Astrocyte (in vitro differentiated cells and primary cell): ENCODE data around the gene MESD. TPM values are rescaled to one million over a fixed set of nuclear protein-coding genes. Genes with fewer than 3 reads are reported as not detected.

Experiments
- DNase-seq: peaks from one replicate; pipeline ENCODE4 v3.0.0-alpha.2; 2010; ENCODE audit warnings: low read depth
- FAIRE-seq: peaks from 2 replicates; lab custom pipeline; 2011; peaks lifted over from hg19 to GRCh38; lab: Jason Lieb, UNC
- H2AFZ ChIP-seq: 2 replicates; pipeline ENCODE4 v1.6.0; 2012; ENCODE audit warnings: low read depth, low read length, inconsistent platforms
- H3K27ac ChIP-seq: 2 replicates; pipeline ENCODE4 v1.5.1; 2011; ENCODE audit warnings: low read depth, low read length, inconsistent platforms
- H3K27me3 ChIP-seq: 2 replicates; pipeline ENCODE4 v1.6.0; 2011; ENCODE audit warnings: low read length, inconsistent platforms; ENCODE audit not compliant: insufficient read depth
- H3K36me3 ChIP-seq: 2 replicates; pipeline ENCODE4 v1.5.1; 2011; ENCODE audit warnings: low read length, inconsistent platforms; ENCODE audit not compliant: insufficient read depth
- H3K4me1 ChIP-seq: 2 replicates; pipeline ENCODE4 v1.5.1; 2011; ENCODE audit warnings: low read length, inconsistent platforms; ENCODE audit not compliant: insufficient read depth
- H3K4me2 ChIP-seq: 2 replicates; pipeline ENCODE4 v1.6.0; 2012; ENCODE audit warnings: low read length, inconsistent platforms
- H3K4me3 ChIP-seq: 2 replicates; pipeline ENCODE4 v1.5.1; 2011; ENCODE audit warnings: low read depth, mild to moderate bottlenecking, low read length, inconsistent platforms; ENCODE audit not compliant: insufficient read depth
- H3K79me2 ChIP-seq: 2 replicates; pipeline ENCODE4 v1.6.0; 2012; ENCODE audit warnings: mild to moderate bottlenecking, low read length, inconsistent platforms; ENCODE audit not compliant: insufficient read depth
- H3K9ac ChIP-seq: 2 replicates; pipeline ENCODE4 v1.6.0; 2012; ENCODE audit warnings: mild to moderate bottlenecking, low read length, inconsistent platforms
- H3K9me3 ChIP-seq: 2 replicates; pipeline ENCODE4 v1.5.1; 2012; ENCODE audit warnings: low read depth, mild to moderate bottlenecking, low read length, inconsistent platforms; ENCODE audit not compliant: insufficient read depth
- H4K20me1 ChIP-seq: 2 replicates; pipeline ENCODE4 v1.6.0; 2012; ENCODE audit warnings: low read length, inconsistent platforms; ENCODE audit not compliant: insufficient read depth
- H3K27ac Mint-ChIP-seq: one replicate; pipeline ENCODE4 v1.8.0; 2021; ENCODE audit warnings: mild to moderate bottlenecking, mixed read lengths; ENCODE audit not compliant: unreplicated experiment
- H3K27me3 Mint-ChIP-seq: one replicate; pipeline ENCODE4 v1.8.0; 2021; ENCODE audit warnings: low read depth, mixed read lengths; ENCODE audit not compliant: unreplicated experiment
- H3K36me3 Mint-ChIP-seq: one replicate; pipeline ENCODE4 v1.8.0; 2021; ENCODE audit warnings: low read depth, mixed read lengths; ENCODE audit not compliant: unreplicated experiment
- H3K4me1 Mint-ChIP-seq: one replicate; pipeline ENCODE4 v1.8.0; 2021; ENCODE audit warnings: low read depth, mixed read lengths; ENCODE audit not compliant: unreplicated experiment
- H3K4me3 Mint-ChIP-seq: one replicate; pipeline ENCODE4 v1.8.0; 2021; ENCODE audit warnings: mild to moderate bottlenecking, moderate library complexity, mixed read lengths; ENCODE audit not compliant: unreplicated experiment
- H3K9me3 Mint-ChIP-seq: one replicate; pipeline ENCODE4 v1.8.0; 2021; ENCODE audit warnings: mild to moderate bottlenecking, mixed read lengths; ENCODE audit not compliant: unreplicated experiment
- CTCF ChIP-seq: IDR thresholded peaks from 2 replicates; pipeline ENCODE4 v1.5.1; 2011; ENCODE audit warnings: low read depth, mild to moderate bottlenecking, inconsistent platforms, low read length, moderate library complexity; ENCODE audit not compliant: insufficient read depth
- EZH2 ChIP-seq: IDR thresholded peaks from 2 replicates; pipeline ENCODE4 v1.6.1; 2012; ENCODE audit warnings: mild to moderate bottlenecking, low read length, inconsistent platforms; ENCODE audit not compliant: insufficient read depth
- total RNA-seq: library from RNA; stranded (reverse); gene quantifications from 2 replicates; pipeline ENCODE4 v1.2.1, GENCODE V29; 2021

Gene MESD
- total RNA-seq, 1 donor from 2014 or later, result 33.1 TPM

GRCh38 chr15:80985981-80986380, 3.6 kb downstream of the MESD start:
- Histone ChIP-seq H3K9me3 (no peaks in the 10 kb centered on the region), H3K4me1 (peaks cover 17% of the 10 kb centered on the region), H3K4me2 (no peak overlapping the region), H3K36me3 (peaks cover 3% of the 10 kb centered on the region), H3K79me2 (peaks cover 76% of the 10 kb centered on the region), H4K20me1 (peaks cover 63% of the 10 kb centered on the region), H3K4me3 (no peak overlapping the region), H3K9ac (no peak overlapping the region), H3K27ac (no peak overlapping the region), H2AFZ (no peak overlapping the region), H3K27me3 (no peaks in the 10 kb centered on the region)
- no peak for TF ChIP-seq CTCF
- no peak for TF ChIP-seq EZH2
- Mint-ChIP-seq H3K4me3 (no peak overlapping the region), H3K4me1 (peaks cover 14% of the 10 kb centered on the region), H3K9me3 (no peaks in the 10 kb centered on the region), H3K27ac (no peak overlapping the region), H3K36me3 (peaks cover 3% of the 10 kb centered on the region), H3K27me3 (no peaks in the 10 kb centered on the region)
- no peak for DNase-seq
- FAIRE-seq, result no peak

- no peak overlapping the region for H3K9ac ChIP-seq
- FAIRE-seq, result no peak
Observed at GRCh38 chr15:80984856-80985255, 4.8 kb downstream of the MESD start.

More at GRCh38 chr15:80984856-80985255, 4.8 kb downstream of the MESD start:
- H3K9me3 ChIP-seq, result no peaks in the 10 kb centered on the region
- Mint-ChIP-seq H3K36me3 (peaks cover 3% of the 10 kb centered on the region), H3K9me3 (no peaks in the 10 kb centered on the region), H3K27me3 (no peaks in the 10 kb centered on the region), H3K4me1 (peaks cover 9% of the 10 kb centered on the region), H3K4me3 (no peak overlapping the region), H3K27ac (no peak overlapping the region)
- DNase-seq, result no peak
- no peak overlapping the region for H2AFZ ChIP-seq
- no peak overlapping the region for H3K27ac ChIP-seq
- H3K4me3 ChIP-seq, result no peak overlapping the region
- peaks cover 80% of the 10 kb centered on the region for H3K79me2 ChIP-seq
- peaks cover 63% of the 10 kb centered on the region for H4K20me1 ChIP-seq
- TF ChIP-seq EZH2, result no peak
- TF ChIP-seq CTCF, result no peak
- no peak overlapping the region for H3K4me2 ChIP-seq
- H3K4me1 ChIP-seq, result peaks cover 14% of the 10 kb centered on the region
- peaks cover 3% of the 10 kb centered on the region for H3K36me3 ChIP-seq
- no peaks in the 10 kb centered on the region for H3K27me3 ChIP-seq
